ENCODE results near the gene ABHD18. TPM values are rescaled to one million over a fixed set of nuclear protein-coding genes. Genes with fewer than 3 reads are reported as not detected.
"Not testable (repeated sequence)": the region's sequence is repeated elsewhere in the genome, so short reads cannot be mapped to it uniquely, and the experiment has no call there.

ABHD18 gene
- total and polyA plus RNA-seq, 2 experiments from 2014 or later, result 8.6 to 14.4 TPM

GRCh38 chr4:127965803-127966175 lies 583 bp downstream of the ABHD18 start:
- Histone ChIP-seq H3K4me2 (peak overlapping the region; percentile 72), H2AFZ (peak overlapping the region; percentile 51), H3K4me3 (peak overlapping the region; percentile 23), H3K36me3 (replicated peaks; ENCODE audit: insufficient read depth, low read depth) (no peaks in the 10 kb centered on the region), H3K27me3 (no peaks in the 10 kb centered on the region), H3K79me2 (peaks cover 73% of the 10 kb centered on the region), H3K4me1 (ENCODE audit: insufficient read depth) (peaks cover 3% of the 10 kb centered on the region), H3K27ac (peak overlapping the region; percentile 94), H3K9me3 (ENCODE audit: low read depth) (no peaks in the 10 kb centered on the region), H4K20me1 (ENCODE audit: insufficient read depth, poor library complexity, severe bottlenecking) (no peaks in the 10 kb centered on the region), H3K9me2 (replicated peaks; ENCODE audit: insufficient read depth) (no peaks in the 10 kb centered on the region)
- peak; percentile 83 for DNase-seq (ENCODE audit: low spot score)
- TF ChIP-seq EZH2phosphoT487 (IDR thresholded peaks at IDR 0.05; ENCODE audit: low read depth, severe bottlenecking, unreplicated experiment) (no peak), EZH2 (IDR thresholded peaks at IDR 0.05; ENCODE audit: borderline replicate concordance) (no peak)
- 0% methylated on average over 14 of the region's 15 CpGs for WGBS (ENCODE audit: low lambda C conversion rate, missing lambda C conversion rate)

- no peaks in the 10 kb centered on the region for H3K27me3 ChIP-seq
- H3K9me2 ChIP-seq (replicated peaks; ENCODE audit: insufficient read depth), result no peaks in the 10 kb centered on the region
- no peaks in the 10 kb centered on the region for H3K9me3 ChIP-seq (ENCODE audit: low read depth)
- H3K27ac ChIP-seq, result no peak overlapping the region
- peaks cover 3% of the 10 kb centered on the region for H3K4me1 ChIP-seq (ENCODE audit: insufficient read depth)
- H3K4me3 ChIP-seq, result no peak overlapping the region
- DNase-seq (ENCODE audit: low spot score), result no peak
- H4K20me1 ChIP-seq (ENCODE audit: insufficient read depth, poor library complexity, severe bottlenecking), result no peaks in the 10 kb centered on the region
- peaks cover 75% of the 10 kb centered on the region for H3K79me2 ChIP-seq
- TF ChIP-seq EZH2 (IDR thresholded peaks at IDR 0.05; ENCODE audit: borderline replicate concordance), result no peak
- TF ChIP-seq CTCF (IDR thresholded peaks at IDR 0.05; ENCODE audit: poor library complexity), result no peak
- TF ChIP-seq EZH2phosphoT487 (IDR thresholded peaks at IDR 0.05; ENCODE audit: low read depth, severe bottlenecking, unreplicated experiment), result no peak
- no peak overlapping the region for H2AFZ ChIP-seq
- WGBS (ENCODE audit: low lambda C conversion rate, missing lambda C conversion rate), result 86% methylated on average over 1 of the region's 1 CpG
- no peaks in the 10 kb centered on the region for H3K36me3 ChIP-seq (replicated peaks; ENCODE audit: insufficient read depth, low read depth)
- peak overlapping the region; percentile 72 for H3K4me2 ChIP-seq
These were observed 2.1 kb downstream of the ABHD18 start for GRCh38 chr4:127967141-127967775.

- Histone ChIP-seq H3K79me2 (peaks cover 68% of the 10 kb centered on the region), H3K27ac (no peak overlapping the region), H4K20me1 (ENCODE audit: insufficient read depth, poor library complexity, severe bottlenecking) (no peaks in the 10 kb centered on the region), H3K27me3 (no peaks in the 10 kb centered on the region), H3K9me2 (replicated peaks; ENCODE audit: insufficient read depth) (no peaks in the 10 kb centered on the region), H3K36me3 (replicated peaks; ENCODE audit: insufficient read depth, low read depth) (no peaks in the 10 kb centered on the region), H3K4me3 (no peak overlapping the region), H3K4me1 (ENCODE audit: insufficient read depth) (peaks cover 3% of the 10 kb centered on the region), H3K4me2 (no peak overlapping the region), H3K9me3 (ENCODE audit: low read depth) (no peaks in the 10 kb centered on the region), H2AFZ (no peak overlapping the region)
- TF ChIP-seq EZH2 (IDR thresholded peaks at IDR 0.05; ENCODE audit: borderline replicate concordance) (no peak), EZH2phosphoT487 (IDR thresholded peaks at IDR 0.05; ENCODE audit: low read depth, severe bottlenecking, unreplicated experiment) (no peak)
- DNase-seq (ENCODE audit: low spot score), result no peak
- 86% methylated on average over 2 of the region's 2 CpGs for WGBS (ENCODE audit: low lambda C conversion rate, missing lambda C conversion rate)
These were observed 3.4 kb downstream of the ABHD18 start for GRCh38 chr4:127968586-127968985.

GRCh38 chr4:127970925-127971324 lies 5.7 kb downstream of the ABHD18 start:
- H3K4me1 ChIP-seq (ENCODE audit: insufficient read depth); H3K36me3 ChIP-seq (replicated peaks; ENCODE audit: insufficient read depth, low read depth); H3K9me3 ChIP-seq (ENCODE audit: low read depth); H3K4me2 ChIP-seq; H2AFZ ChIP-seq; H3K4me3 ChIP-seq; DNase-seq (ENCODE audit: low spot score); H3K9me2 ChIP-seq (replicated peaks; ENCODE audit: insufficient read depth); H4K20me1 ChIP-seq (ENCODE audit: insufficient read depth, poor library complexity, severe bottlenecking); H3K27me3 ChIP-seq; H3K27ac ChIP-seq: not testable (repeated sequence)
- WGBS (ENCODE audit: low lambda C conversion rate, missing lambda C conversion rate), result 62% methylated on average over 4 of the region's 4 CpGs
- H3K79me2 ChIP-seq, result peaks cover 83% of the 10 kb centered on the region

GRCh38 chr4:127975121-127975770 lies 10.0 kb downstream of the ABHD18 start:
- no peaks in the 10 kb centered on the region for H3K9me2 ChIP-seq (replicated peaks; ENCODE audit: insufficient read depth)
- H3K27ac ChIP-seq, result no peak overlapping the region
- no peak overlapping the region for H3K4me3 ChIP-seq
- H3K4me1 ChIP-seq (ENCODE audit: insufficient read depth), result no peaks in the 10 kb centered on the region
- no peaks in the 10 kb centered on the region for H3K36me3 ChIP-seq (replicated peaks; ENCODE audit: insufficient read depth, low read depth)
- no peaks in the 10 kb centered on the region for H3K9me3 ChIP-seq (ENCODE audit: low read depth)
- no peaks in the 10 kb centered on the region for H4K20me1 ChIP-seq (ENCODE audit: insufficient read depth, poor library complexity, severe bottlenecking)
- peaks cover 54% of the 10 kb centered on the region for H3K79me2 ChIP-seq
- no peak overlapping the region for H3K4me2 ChIP-seq
- TF ChIP-seq EZH2phosphoT487 (IDR thresholded peaks at IDR 0.05; ENCODE audit: low read depth, severe bottlenecking, unreplicated experiment) (no peak), EZH2 (IDR thresholded peaks at IDR 0.05; ENCODE audit: borderline replicate concordance) (no peak), CTCF (IDR thresholded peaks at IDR 0.05; ENCODE audit: poor library complexity) (no peak)
- no peaks in the 10 kb centered on the region for H3K27me3 ChIP-seq
- no peak for DNase-seq (ENCODE audit: low spot score)
- whole genome bisulfite sequencing (ENCODE audit: low lambda C conversion rate, missing lambda C conversion rate), result 91% methylated on average over 2 of the region's 2 CpGs
- H2AFZ ChIP-seq, result no peak overlapping the region
